Transverse colon (tissue), 3 donors: ENCODE results near the gene GPR17.

ENCODE experiments used
- POLR2A ChIP-seq: fragments of 450-650 bp; IDR thresholded peaks from one replicate; pipeline ENCODE4 v1.6.1; 2016; ENCODE audit warnings: antibody characterized with exemption, mild to moderate bottlenecking, moderate library complexity
- TF ChIP-seq, protein P1 (sequence below), 5 experiments: fragments of 200-600 bp in 3 of 5; fragments of 450-650 bp in 2 of 5; sonication (generic) in 3 of 5; IDR thresholded peaks; 1 replicate in 2 of 5; 2 replicates in 3 of 5; pipeline ENCODE4 v1.5.1; 2016 to 2017; ENCODE audit warnings: antibody characterized with exemption in 5 of 5, inconsistent platforms in 3 of 5, mild to moderate bottlenecking in 2 of 5, moderate library complexity in 1 of 5

DNA sequence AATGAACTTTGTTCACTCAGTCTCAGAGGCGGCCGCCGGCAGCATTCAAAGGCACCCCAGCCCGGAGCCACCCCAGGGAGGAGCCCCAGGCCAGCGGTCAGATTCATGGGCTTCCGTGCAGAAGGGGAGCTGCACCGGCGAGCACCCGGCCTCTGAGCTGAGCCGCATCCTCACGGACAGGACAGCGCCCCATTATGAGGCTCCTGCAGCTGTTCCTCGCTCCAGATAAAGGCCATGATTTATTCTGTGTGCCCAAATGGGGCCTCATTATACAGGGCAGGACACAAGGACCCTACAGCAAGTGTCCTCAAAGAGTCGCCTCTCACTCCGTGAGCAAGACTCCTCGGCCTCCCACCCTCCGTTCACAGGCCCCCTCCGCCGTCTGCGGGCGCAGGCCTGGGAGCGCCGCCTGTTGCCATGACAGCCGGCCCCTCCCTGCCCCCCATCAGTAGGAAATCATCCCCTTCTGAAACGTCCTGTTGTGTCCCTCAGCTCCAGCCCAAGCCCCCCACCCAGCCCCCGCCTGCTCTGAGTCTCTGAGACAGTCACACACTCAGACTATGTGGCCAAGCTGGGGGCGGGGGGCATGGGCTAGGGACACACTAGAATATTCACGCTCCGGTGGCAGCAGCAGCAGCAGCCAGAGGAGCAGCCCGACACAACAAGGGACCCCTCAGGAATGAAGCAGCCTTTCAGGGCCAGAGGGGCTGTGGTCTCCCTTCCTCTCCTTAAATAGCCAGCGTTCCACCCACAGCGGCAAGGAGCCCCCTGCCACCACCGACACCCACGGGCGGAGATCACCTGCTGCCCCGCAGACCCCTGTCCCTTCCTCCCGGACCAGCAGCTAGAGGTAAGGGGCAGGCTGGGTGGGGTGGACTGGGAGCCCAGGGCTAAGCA, at the start of gene GPR17:
- TF ChIP-seq POLR2A, result no peak
- TF ChIP-seq, protein P1, sequence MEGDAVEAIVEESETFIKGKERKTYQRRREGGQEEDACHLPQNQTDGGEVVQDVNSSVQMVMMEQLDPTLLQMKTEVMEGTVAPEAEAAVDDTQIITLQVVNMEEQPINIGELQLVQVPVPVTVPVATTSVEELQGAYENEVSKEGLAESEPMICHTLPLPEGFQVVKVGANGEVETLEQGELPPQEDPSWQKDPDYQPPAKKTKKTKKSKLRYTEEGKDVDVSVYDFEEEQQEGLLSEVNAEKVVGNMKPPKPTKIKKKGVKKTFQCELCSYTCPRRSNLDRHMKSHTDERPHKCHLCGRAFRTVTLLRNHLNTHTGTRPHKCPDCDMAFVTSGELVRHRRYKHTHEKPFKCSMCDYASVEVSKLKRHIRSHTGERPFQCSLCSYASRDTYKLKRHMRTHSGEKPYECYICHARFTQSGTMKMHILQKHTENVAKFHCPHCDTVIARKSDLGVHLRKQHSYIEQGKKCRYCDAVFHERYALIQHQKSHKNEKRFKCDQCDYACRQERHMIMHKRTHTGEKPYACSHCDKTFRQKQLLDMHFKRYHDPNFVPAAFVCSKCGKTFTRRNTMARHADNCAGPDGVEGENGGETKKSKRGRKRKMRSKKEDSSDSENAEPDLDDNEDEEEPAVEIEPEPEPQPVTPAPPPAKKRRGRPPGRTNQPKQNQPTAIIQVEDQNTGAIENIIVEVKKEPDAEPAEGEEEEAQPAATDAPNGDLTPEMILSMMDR (IDR thresholded peaks at IDR 0.05), result no peak
